HG03521 (cell line): ENCODE data around the gene RAB6A.

Experiments used
- ATAC-seq: cut with Tn5 transposase; IDR thresholded peaks from one replicate; pipeline ENCODE4 v1.9.1; 2021; ENCODE audit warnings: mild to moderate bottlenecking, moderate library complexity; ENCODE audit not compliant: unreplicated experiment

The RAB6A gene

DNA sequence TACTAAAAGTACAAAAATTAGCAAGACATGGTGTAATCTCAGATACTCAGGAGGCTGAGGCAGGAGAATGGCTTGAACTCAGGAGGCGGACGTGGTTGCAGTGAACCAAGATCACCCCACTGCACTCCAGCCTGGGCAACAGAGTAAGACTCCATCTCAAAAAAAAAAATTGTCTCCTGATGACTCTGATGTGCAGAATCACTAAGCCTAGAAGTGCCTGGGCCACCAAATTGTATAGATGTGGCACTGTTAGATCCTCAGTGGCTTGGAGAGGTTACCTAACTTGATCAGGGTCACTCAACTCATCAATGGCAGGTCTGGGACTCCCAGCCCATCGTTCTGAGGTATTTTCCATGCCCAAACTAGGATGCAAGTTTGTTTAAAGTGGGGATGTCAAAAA is 103.9 kb downstream of the RAB6A start:
- ATAC-seq: no peak

- no peak for ATAC-seq
Observed at GRCh38 chr11:73655686-73656085, 105.2 kb downstream of the RAB6A start.

DNA sequence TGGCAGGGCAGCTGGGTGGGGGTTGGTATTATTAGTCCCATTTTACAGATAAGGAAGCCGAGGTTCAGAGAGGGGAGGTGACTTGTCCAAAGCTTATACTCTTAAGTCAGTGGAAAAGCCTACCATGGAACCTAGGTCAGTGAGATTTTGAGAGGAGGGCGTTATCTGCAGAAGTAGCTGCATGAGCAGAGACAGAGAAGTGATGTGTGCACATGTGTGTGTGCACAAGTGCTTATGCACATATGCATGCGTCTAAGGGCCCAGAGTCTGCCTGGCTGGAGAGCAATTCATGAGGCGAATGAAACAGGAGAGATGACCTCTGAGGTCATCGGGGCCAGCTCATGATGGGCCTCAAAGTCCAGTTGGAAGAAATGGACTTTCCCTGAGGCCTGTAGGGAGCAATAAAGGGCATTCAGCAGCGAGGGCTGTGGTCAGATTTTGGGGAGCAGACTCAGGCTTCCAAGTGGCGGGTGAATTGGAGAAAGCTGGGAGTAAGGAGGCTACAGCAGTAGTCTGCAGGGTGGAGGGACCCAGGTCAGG is 106.3 kb downstream of the RAB6A start:
- no peak for ATAC-seq

DNA sequence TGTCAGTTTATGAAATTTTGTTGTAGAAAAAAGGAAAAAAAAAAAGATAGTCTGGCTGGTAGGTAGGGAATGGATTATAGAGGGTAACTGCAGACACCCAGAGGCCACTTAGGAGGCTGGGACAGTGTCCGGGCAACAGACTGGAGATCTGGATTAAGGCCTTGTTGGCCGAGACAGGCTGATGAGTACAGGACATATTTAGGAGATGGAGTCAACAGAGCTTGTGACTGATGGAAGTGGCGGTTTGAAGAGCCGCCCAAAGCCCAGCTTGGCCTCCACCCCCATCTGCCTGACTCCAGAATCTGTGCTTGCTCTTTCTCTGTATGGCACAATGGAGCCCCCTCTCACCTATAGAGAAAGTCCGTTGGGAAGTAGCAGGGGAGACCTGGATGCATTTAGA is 106.9 kb downstream of the RAB6A start:
- no peak for ATAC-seq

- ATAC-seq: no peak
Observed at GRCh38 chr11:73652856-73653559, 107.9 kb downstream of the RAB6A start.

- no peak for ATAC-seq
Observed at GRCh38 chr11:73652046-73652730, 108.7 kb downstream of the RAB6A start.

GRCh38 chr11:73651661-73652045 is 109.2 kb downstream of the RAB6A start:
- no peak for ATAC-seq

GRCh38 chr11:73651252-73651651 is 109.6 kb downstream of the RAB6A start:
- ATAC-seq: no peak

- no peak for ATAC-seq
Observed at GRCh38 chr11:73650400-73650799, 110.5 kb downstream of the RAB6A start.

DNA sequence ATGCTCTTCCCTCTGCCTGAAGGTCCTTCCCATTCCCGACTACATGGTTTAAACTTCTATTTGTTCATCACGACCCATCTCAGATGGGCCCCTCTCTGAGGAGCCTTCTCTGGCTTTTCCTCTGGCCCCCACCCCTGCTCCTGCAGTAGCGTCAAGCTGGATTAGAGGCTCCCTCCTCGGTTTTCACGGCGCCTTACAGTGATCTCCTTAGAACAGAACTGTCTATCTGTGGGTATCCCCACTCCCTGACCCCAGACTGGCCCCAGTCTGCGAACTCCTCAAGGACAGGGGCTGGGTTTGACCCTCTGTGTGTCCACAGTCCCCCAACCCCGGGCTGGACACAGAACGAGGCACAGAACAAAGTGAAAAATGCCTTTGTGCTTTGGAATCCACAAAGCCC is 111.7 kb downstream of the RAB6A start:
- ATAC-seq: no peak

DNA sequence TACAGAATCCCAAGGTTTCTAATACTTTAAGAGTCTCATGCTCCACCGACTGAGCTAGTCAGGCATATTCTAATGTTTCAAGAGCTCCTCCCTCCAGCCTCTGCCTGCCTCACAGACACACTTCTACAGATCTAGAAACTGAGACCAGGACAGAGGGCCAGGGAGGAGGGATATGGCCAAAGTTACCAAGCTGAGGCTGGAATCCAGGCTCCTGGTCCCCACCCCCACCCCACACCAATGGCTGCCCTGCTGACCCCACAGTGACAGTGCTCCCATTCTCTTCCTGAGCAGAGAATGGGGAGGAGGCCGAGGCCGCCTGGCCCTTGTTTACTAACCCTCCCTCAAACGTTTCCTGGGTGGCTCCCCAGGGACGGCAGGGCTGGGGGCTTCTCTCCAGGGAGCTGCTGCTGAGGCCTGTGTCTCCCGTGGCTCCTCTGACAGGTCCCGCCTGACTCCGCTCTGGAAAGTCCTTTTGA is 112.3 kb downstream of the RAB6A start:
- ATAC-seq: no peak

- ATAC-seq: no peak
Observed at GRCh38 chr11:73648121-73648520, 112.8 kb downstream of the RAB6A start.

GRCh38 chr11:73647459-73648100 is 113.3 kb downstream of the RAB6A start:
- peak; percentile 85 for ATAC-seq

- ATAC-seq: no peak
Observed at GRCh38 chr11:73645972-73646631, 114.8 kb downstream of the RAB6A start, which contains the start of gene PLEKHB1. TSS of gene PLEKHB1 (plus strand) at chr11:73646581. CDS start at chr11:73646609, 28 bp downstream.

GRCh38 chr11:73645121-73645969 is 115.5 kb downstream of the RAB6A start:
- ATAC-seq: no peak

- no peak for ATAC-seq
Observed at GRCh38 chr11:73641668-73642067, 119.2 kb downstream of the RAB6A start.

DNA sequence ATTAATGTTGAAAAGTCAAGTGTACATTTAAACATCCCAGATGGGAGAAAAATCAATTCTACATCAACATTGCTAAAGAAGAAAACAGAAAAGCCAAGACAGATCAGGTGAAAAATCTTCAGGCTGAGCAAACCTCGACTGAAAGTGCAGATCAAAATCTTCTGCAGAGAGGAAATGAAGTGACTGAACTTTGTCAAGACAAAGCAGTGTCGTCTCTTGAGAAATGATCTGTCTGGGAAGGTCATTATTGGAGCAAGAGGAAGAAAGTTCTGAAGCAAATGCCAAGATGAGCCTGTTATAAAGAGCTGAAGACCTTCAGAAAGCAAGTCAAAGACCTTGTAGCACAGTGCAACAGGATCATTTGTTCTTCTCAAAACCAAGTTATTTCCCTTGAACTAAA is 120.3 kb downstream of the RAB6A start:
- no peak for ATAC-seq

GRCh38 chr11:73637012-73637411 is 123.9 kb downstream of the RAB6A start:
- ATAC-seq: no peak

GRCh38 chr11:73636249-73636648 is 124.6 kb downstream of the RAB6A start:
- no peak for ATAC-seq

DNA sequence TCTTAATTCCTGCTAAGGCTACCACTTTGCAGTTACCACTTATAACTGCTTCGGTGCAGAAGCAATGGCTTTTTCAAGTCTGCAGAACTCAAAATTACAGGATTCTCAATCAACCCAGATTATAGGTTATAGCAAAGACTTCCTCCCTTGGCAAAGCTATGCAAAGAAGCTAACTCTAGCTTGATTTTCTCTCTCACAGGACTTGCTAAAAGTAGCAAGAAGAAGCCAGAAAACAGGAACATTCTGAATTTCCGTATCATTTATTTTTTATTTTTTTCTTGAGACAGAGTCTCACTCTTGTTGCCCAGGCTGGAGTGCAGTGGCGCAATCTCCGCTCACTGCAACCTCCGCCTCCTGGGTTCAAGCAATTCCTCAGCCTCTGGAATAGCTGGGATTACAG is 125.2 kb downstream of the RAB6A start:
- no peak for ATAC-seq
